ENCODE data around the gene TERB1. TPM values are rescaled to one million over a fixed set of nuclear protein-coding genes. Genes with fewer than 3 reads are reported as not detected.
A peak's percentile ranks its signal among the peaks of the same experiment; 100 is the strongest.

The TERB1 gene
- total RNA-seq, 4 donors from 2014 or later, result 0.27 to 2.1 TPM; not detected in 2

- intact Hi-C loops (cut with DNase I), result loop anchor here (5.0 kb wide), 1 partner anchor 103 kb away; no protein-coding TSS in a partner anchor
- 77 to 79% methylated on average over 3 of the region's 3 CpGs for WGBS, 2 donors
- TF ChIP-seq CTCF (IDR thresholded peaks at IDR 0.05) (no peak), POLR2A (IDR thresholded peaks at IDR 0.05) (no peak)
- Histone ChIP-seq H3K36me3 (no peaks in the 10 kb centered on the region), H3K4me3 (replicated peaks in 1 of 3) (no peak overlapping the region), H3K4me1 (peaks cover 14 to 21% of the 10 kb centered on the region in 2 donors), H3K27ac (no peak overlapping the region), H3K27me3 (no peaks in the 10 kb centered on the region), H3K9me3 (no peaks in the 10 kb centered on the region)
- DNase-seq, result no peak
These were observed 46.6 kb downstream of the TERB1 start for GRCh38 chr16:66754819-66755218.

GRCh38 chr16:66754211-66754610, 47.2 kb downstream of the TERB1 start:
- WGBS, 2 donors, result 96 to 99% methylated on average over 2 of the region's 2 CpGs
- no peak overlapping the region for H3K27ac ChIP-seq
- H3K4me1 ChIP-seq, result peaks cover 20 to 23% of the 10 kb centered on the region in 2 donors
- DNase-seq, result no peak
- no peaks in the 10 kb centered on the region for H3K27me3 ChIP-seq
- H3K4me3 ChIP-seq (replicated peaks in 1 of 3), result no peak overlapping the region
- H3K36me3 ChIP-seq, result no peaks in the 10 kb centered on the region
- intact Hi-C loops (cut with DNase I), result loop anchor here (5.0 kb wide), 1 partner anchor 102 kb away; no protein-coding TSS in a partner anchor
- no peaks in the 10 kb centered on the region for H3K9me3 ChIP-seq
- TF ChIP-seq CTCF (IDR thresholded peaks at IDR 0.05), result no peak
- TF ChIP-seq POLR2A (IDR thresholded peaks at IDR 0.05), result no peak

- no peaks in the 10 kb centered on the region for H3K27me3 ChIP-seq
- DNase-seq, result no peak
- H3K4me1 ChIP-seq, result peaks cover 21 to 23% of the 10 kb centered on the region in 2 donors
- TF ChIP-seq POLR2A (IDR thresholded peaks at IDR 0.05) (no peak), CTCF (IDR thresholded peaks at IDR 0.05) (no peak)
- H3K27ac ChIP-seq, result peak overlapping the region in 1 of 3 donors; percentile 84
- no peak overlapping the region for H3K4me3 ChIP-seq (replicated peaks in 1 of 3)
- 100% methylated on average over 2 of the region's 2 CpGs for WGBS, 2 donors
- peaks cover 3 to 9% of the 10 kb centered on the region in 2 donors for H3K36me3 ChIP-seq
- intact Hi-C loops (cut with DNase I), result loop anchor here (5.0 kb wide), 1 partner anchor 101 kb away; no protein-coding TSS in a partner anchor
- H3K9me3 ChIP-seq, result no peaks in the 10 kb centered on the region
These were observed 48.4 kb downstream of the TERB1 start for GRCh38 chr16:66752958-66753357.

GRCh38 chr16:66752379-66752778, 49.0 kb downstream of the TERB1 start:
- Histone ChIP-seq H3K27me3 (no peaks in the 10 kb centered on the region), H3K9me3 (no peaks in the 10 kb centered on the region), H3K4me1 (peaks cover 21 to 23% of the 10 kb centered on the region in 2 donors), H3K27ac (peak overlapping the region; percentile 57 to 92 (median 84)), H3K36me3 (peaks cover 8 to 9% of the 10 kb centered on the region in 2 donors), H3K4me3 (replicated peaks in 1 of 3) (peak overlapping the region in 1 of 3 donors; percentile 82)
- intact Hi-C loops (cut with DNase I), result loop anchor here (5.0 kb wide), 1 partner anchor 100 kb away; no protein-coding TSS in a partner anchor
- TF ChIP-seq CTCF (IDR thresholded peaks at IDR 0.05), result no peak
- TF ChIP-seq POLR2A (IDR thresholded peaks at IDR 0.05), result no peak
- 24 to 41% methylated on average over 6 of the region's 6 CpGs for WGBS, 2 donors
- DNase-seq, result peak; percentile 28 to 39

- DNase-seq, result no peak
- Histone ChIP-seq H3K27ac (peak overlapping the region; percentile 57 to 92 (median 84)), H3K36me3 (peaks cover 8 to 9% of the 10 kb centered on the region in 2 donors), H3K4me1 (peaks cover 21 to 23% of the 10 kb centered on the region in 2 donors), H3K27me3 (no peaks in the 10 kb centered on the region), H3K9me3 (no peaks in the 10 kb centered on the region), H3K4me3 (replicated peaks in 1 of 3) (peak overlapping the region in 1 of 3 donors; percentile 82)
- WGBS, 2 donors, result 31 to 35% methylated on average over 3 of the region's 3 CpGs
- no peak for TF ChIP-seq POLR2A (IDR thresholded peaks at IDR 0.05)
- TF ChIP-seq CTCF (IDR thresholded peaks at IDR 0.05), result peak in 1 of 6 experiments; percentile 27
- intact Hi-C loops (cut with DNase I), result loop anchor here (5.0 kb wide), 1 partner anchor 100 kb away; no protein-coding TSS in a partner anchor
These were observed 49.4 kb downstream of the TERB1 start for GRCh38 chr16:66751992-66752322.

Data from thyroid gland (tissue), 4 donors.